Kidney (tissue), 14 donors: ENCODE results near the gene PDE1C. TPM values are rescaled to one million over a fixed set of nuclear protein-coding genes. Genes with fewer than 3 reads are reported as not detected.

Experiments used
- DNase-seq, 5 donors: peaks; one replicate each; pipeline ENCODE4 v3.0.0-alpha.2; 2013 to 2020
- FAIRE-seq: peaks from 2 replicates; lab custom pipeline; 2012; peaks lifted over from hg19 to GRCh38; lab: Jason Lieb, UNC
- H3K27ac ChIP-seq, 2 donors: one replicate each; pipeline ENCODE4 v1.7.0; 2013; ENCODE audit warnings: low read depth in 2 of 2, low read length in 2 of 2, inconsistent platforms in 1 of 2
- H3K27me3 ChIP-seq: one replicate; pipeline ENCODE4 v1.7.1; 2013; ENCODE audit warnings: low read length, inconsistent platforms; ENCODE audit not compliant: control insufficient read depth, insufficient read depth
- H3K36me3 ChIP-seq, 3 donors: one replicate each; pipeline versions ENCODE4 v1.7.0 to v1.7.1; 2013; ENCODE audit warnings: low read length in 3 of 3, control low read depth in 1 of 3, inconsistent platforms in 1 of 3; ENCODE audit not compliant: insufficient read depth in 3 of 3, control insufficient read depth in 2 of 3
- H3K4me1 ChIP-seq, 3 donors: one replicate each; pipeline versions ENCODE4 v1.7.0 to v1.7.1; 2013; ENCODE audit warnings: low read length in 3 of 3, inconsistent platforms in 1 of 3, low read depth in 1 of 3; ENCODE audit not compliant: control insufficient read depth in 2 of 3, insufficient read depth in 2 of 3
- H3K4me3 ChIP-seq, 3 donors: one replicate each; pipeline versions ENCODE4 v1.7.0 to v1.8.1; 2013; ENCODE audit warnings: low read length in 3 of 3, control low read depth in 1 of 3, inconsistent platforms in 1 of 3
- H3K9ac ChIP-seq, 3 donors: one replicate each; pipeline versions ENCODE4 v1.7.0 to v1.7.1; 2013; ENCODE audit warnings: low read length in 3 of 3, control low read depth in 1 of 3, inconsistent platforms in 1 of 3
- H3K9me3 ChIP-seq, 3 donors: one replicate each; pipeline versions ENCODE4 v1.7.0 to v1.7.1; 2013; ENCODE audit warnings: low read length in 3 of 3, control low read depth in 1 of 3, inconsistent platforms in 1 of 3; ENCODE audit not compliant: control insufficient read depth in 2 of 3, insufficient read depth in 1 of 3
- CTCF ChIP-seq: IDR thresholded peaks from 3 replicates; pipeline ENCODE4 v1.5.1; 2012; ENCODE audit warnings: mild to moderate bottlenecking, moderate library complexity, borderline replicate concordance; ENCODE audit not compliant: insufficient read depth; ENCODE audit errors: extremely low read depth
- intact Hi-C: fragments of 100-400 bp; cut with DNase I; formaldehyde crosslinking; loops from one replicate; pipeline ENCODE4 v1.11.1; 2022
- polyA plus RNA-seq: library from polyadenylated mRNA; stranded (reverse); fragments of 350-450 nt; fragmentation: Illumina TruSeq; extraction: RNeasy Lipid Tissue Mini Kit (QIAGEN cat#74804); gene quantifications from one replicate; pipeline ENCODE4 v1.2.3, GENCODE V29; 2014; ENCODE audit warnings: low read depth, low replicate concordance; ENCODE audit not compliant: insufficient read depth
- total RNA-seq: library from RNA; stranded (reverse); fragmentation: NEBNext Ultra II Directional; extraction: Animal tissue kit (Norgen Biotek cat#: 25700); gene quantifications from one replicate; pipeline ENCODE4 v1.2.1, GENCODE V29; 2021
- donor health status: control.
- donor health status: control.
- donor health status: control.
- donor health status: control.
- donor health status: control.
- donor health status: DM: yes; HTN: yes; CAD: no.
- donor health status: Normal renal cell carcinoma (clear cell type).

The PDE1C gene
- total and polyA plus RNA-seq, 2 donors from 2014 or later: 3.3 to 5.5 TPM

GRCh38 chr7:32116436-32116835 lies 46.2 kb upstream of the PDE1C start:
- Histone ChIP-seq H3K27ac (no peak overlapping the region), H3K9me3 (peaks cover 0 to 6% (median 0%) of the 10 kb centered on the region in 3 donors), H3K27me3 (no peaks in the 10 kb centered on the region), H3K4me3 (no peak overlapping the region), H3K36me3 (no peaks in the 10 kb centered on the region), H3K4me1 (no peaks in the 10 kb centered on the region), H3K9ac (no peak overlapping the region)
- intact Hi-C loops: no loop called here
- no peak for DNase-seq
- no peak for FAIRE-seq
- no peak for TF ChIP-seq CTCF

GRCh38 chr7:32115831-32116230 lies 45.6 kb upstream of the PDE1C start:
- no peak for DNase-seq
- Histone ChIP-seq H3K4me3 (no peak overlapping the region), H3K27me3 (no peaks in the 10 kb centered on the region), H3K9ac (no peak overlapping the region), H3K36me3 (no peaks in the 10 kb centered on the region), H3K4me1 (no peaks in the 10 kb centered on the region), H3K27ac (no peak overlapping the region), H3K9me3 (peaks cover 0 to 9% (median 0%) of the 10 kb centered on the region in 3 donors)
- no peak for TF ChIP-seq CTCF
- intact Hi-C loops: no loop called here
- no peak for FAIRE-seq

GRCh38 chr7:32108651-32109050 lies 38.4 kb upstream of the PDE1C start:
- Histone ChIP-seq H3K4me3 (no peak overlapping the region), H3K36me3 (no peaks in the 10 kb centered on the region), H3K27me3 (no peaks in the 10 kb centered on the region), H3K27ac (no peak overlapping the region), H3K9me3 (peaks cover 0 to 9% (median 2%) of the 10 kb centered on the region in 3 donors), H3K9ac (no peak overlapping the region), H3K4me1 (no peaks in the 10 kb centered on the region)
- intact Hi-C loops: no loop called here
- FAIRE-seq (no peak), DNase-seq (no peak)
- no peak for TF ChIP-seq CTCF

- no peak overlapping the region for H3K27ac ChIP-seq
- H3K9me3 ChIP-seq: peaks cover 0 to 2% (median 0%) of the 10 kb centered on the region in 3 donors
- H3K4me3 ChIP-seq: no peak overlapping the region
- H3K27me3 ChIP-seq: no peaks in the 10 kb centered on the region
- no peak overlapping the region for H3K9ac ChIP-seq
- no peaks in the 10 kb centered on the region for H3K36me3 ChIP-seq
- FAIRE-seq: no peak
- DNase-seq: no peak
- no peak for TF ChIP-seq CTCF
- intact Hi-C loops: no loop called here
- no peaks in the 10 kb centered on the region for H3K4me1 ChIP-seq
Observed at GRCh38 chr7:32104766-32105165, 34.6 kb upstream of the PDE1C start.
